ENCODE measurements around the gene LRRC18.

The LRRC18 gene

DNA sequence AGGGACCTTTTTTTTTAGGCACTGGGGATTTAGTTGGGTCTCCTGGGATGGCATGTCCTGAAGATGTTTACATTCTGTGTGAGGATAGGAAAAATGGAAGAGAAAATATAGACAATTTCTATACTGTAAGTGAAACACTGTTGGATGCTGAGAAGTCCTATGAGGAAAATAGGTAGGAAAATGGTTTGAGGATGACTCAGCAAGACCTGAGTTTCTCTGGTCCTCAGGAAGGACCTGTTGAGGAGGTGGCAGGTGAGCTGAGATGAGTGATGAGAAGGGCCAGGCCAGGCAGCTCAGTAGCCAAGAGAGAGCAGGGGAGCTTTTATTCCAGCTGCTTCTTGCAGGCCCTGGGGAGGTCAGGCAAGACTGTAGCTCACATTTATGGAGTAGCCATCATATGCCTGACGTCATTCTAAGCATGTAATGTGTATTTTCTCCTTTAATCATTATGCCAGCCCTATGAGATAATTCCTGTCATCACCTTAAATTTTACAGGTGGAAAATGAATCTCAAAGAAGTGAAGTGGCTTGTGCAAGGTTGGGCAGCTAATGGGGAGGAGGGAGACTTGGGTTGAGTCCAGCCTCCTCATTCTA is 19.1 kb upstream of the LRRC18 start:
- FAIRE-seq (no peak), DNase-seq (ENCODE audit: insufficient read length, low spot score) (no peak)
- TF ChIP-seq, protein P1, sequence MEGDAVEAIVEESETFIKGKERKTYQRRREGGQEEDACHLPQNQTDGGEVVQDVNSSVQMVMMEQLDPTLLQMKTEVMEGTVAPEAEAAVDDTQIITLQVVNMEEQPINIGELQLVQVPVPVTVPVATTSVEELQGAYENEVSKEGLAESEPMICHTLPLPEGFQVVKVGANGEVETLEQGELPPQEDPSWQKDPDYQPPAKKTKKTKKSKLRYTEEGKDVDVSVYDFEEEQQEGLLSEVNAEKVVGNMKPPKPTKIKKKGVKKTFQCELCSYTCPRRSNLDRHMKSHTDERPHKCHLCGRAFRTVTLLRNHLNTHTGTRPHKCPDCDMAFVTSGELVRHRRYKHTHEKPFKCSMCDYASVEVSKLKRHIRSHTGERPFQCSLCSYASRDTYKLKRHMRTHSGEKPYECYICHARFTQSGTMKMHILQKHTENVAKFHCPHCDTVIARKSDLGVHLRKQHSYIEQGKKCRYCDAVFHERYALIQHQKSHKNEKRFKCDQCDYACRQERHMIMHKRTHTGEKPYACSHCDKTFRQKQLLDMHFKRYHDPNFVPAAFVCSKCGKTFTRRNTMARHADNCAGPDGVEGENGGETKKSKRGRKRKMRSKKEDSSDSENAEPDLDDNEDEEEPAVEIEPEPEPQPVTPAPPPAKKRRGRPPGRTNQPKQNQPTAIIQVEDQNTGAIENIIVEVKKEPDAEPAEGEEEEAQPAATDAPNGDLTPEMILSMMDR (IDR thresholded peaks at IDR 0.05; ENCODE audit: insufficient read depth, missing control alignments), result no peak

DNA sequence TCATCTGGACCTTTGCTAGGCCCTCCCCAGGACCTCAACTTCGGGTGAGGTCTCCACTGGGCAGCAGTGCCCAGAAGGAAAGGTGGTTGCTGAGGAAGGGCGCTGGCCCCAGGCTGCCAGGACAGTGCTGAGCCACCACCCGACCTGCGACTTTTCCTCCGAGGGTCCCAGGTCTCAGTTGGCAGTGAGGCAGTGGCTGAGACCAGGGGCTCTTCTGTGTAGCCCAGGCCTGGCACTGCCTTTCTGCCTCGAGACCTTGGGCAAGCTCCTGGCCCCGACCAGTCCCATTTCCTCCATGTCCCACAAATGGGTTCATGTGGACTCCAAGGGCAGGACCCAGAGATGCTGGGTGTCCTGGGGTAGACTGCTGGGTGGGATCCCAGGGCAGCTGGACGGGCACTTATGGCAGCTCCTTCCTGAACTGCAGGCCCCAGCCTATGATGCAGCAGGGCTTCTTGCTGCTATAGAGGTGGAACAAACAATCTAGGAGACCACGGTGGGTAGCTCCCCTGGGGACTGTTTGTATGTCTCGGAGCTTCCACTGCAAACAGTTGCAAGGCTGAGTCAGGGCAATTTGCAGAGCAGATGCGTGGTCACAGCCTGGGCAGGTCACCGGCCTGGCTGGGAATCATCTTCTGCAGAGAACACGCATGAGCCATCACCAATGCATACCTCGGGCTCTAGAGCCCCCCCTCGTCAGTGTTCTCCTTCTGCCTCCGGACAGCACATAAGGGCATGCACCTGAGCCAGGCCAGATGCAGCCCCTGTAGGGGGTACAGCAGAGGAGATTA is 17.9 kb upstream of the LRRC18 start:
- no peak for FAIRE-seq
- TF ChIP-seq, protein P1 (IDR thresholded peaks at IDR 0.05; ENCODE audit: insufficient read depth, missing control alignments), result no peak
- no peak for DNase-seq (ENCODE audit: insufficient read length, low spot score)

DNA sequence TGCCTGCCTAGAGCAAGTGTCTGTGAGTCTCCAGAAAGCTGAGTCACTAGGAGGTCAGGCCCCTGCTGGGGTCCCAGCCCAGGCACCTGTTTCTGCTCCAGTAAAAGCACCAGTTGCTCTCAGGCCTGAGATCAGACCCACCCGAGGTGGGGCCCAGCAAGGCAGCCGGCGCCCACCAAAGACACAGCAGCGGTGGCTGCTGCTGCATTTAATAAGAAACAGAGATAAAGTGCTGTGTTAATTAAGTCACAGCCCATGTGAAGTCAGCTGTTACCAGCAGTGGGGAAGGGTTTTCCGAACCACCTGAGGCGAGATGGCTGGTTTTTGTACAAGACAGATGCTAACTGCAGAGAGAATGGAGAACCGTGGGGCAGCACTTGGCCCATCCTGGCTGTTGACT is 12.1 kb upstream of the LRRC18 start:
- TF ChIP-seq, protein P1 (IDR thresholded peaks at IDR 0.05; ENCODE audit: insufficient read depth, missing control alignments), result no peak
- FAIRE-seq, result no peak
- no peak for DNase-seq (ENCODE audit: insufficient read length, low spot score)

DNA sequence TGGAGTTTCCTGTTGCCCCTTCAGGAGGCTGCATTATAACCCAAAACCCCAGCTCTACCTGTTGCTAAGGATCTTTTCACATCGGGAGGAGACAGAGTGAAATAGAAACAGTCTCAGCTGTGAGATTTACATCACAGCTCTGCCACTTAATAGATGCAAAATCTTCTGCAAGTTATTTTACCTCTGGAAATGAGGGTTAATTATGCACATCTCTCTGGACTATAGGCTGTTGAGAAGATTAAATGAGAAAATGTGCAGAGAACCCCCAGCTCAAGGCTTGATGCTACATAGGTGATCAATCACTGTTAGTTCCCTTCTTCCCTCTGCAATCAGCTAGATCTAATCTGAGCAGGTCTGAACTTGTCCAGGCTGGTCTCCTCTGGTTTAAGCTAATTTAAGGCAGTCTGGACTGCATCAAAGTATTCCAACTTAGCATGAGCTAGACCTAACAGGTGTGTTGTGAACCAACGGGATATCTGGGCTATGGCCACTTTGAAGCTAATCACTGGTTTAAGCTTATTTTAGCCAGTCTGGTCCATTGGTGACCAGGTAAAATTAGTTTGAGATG is 8.9 kb upstream of the LRRC18 start:
- FAIRE-seq (no peak), DNase-seq (ENCODE audit: insufficient read length, low spot score) (no peak)
- TF ChIP-seq, protein P1 (IDR thresholded peaks at IDR 0.05; ENCODE audit: insufficient read depth, missing control alignments), result no peak

DNA sequence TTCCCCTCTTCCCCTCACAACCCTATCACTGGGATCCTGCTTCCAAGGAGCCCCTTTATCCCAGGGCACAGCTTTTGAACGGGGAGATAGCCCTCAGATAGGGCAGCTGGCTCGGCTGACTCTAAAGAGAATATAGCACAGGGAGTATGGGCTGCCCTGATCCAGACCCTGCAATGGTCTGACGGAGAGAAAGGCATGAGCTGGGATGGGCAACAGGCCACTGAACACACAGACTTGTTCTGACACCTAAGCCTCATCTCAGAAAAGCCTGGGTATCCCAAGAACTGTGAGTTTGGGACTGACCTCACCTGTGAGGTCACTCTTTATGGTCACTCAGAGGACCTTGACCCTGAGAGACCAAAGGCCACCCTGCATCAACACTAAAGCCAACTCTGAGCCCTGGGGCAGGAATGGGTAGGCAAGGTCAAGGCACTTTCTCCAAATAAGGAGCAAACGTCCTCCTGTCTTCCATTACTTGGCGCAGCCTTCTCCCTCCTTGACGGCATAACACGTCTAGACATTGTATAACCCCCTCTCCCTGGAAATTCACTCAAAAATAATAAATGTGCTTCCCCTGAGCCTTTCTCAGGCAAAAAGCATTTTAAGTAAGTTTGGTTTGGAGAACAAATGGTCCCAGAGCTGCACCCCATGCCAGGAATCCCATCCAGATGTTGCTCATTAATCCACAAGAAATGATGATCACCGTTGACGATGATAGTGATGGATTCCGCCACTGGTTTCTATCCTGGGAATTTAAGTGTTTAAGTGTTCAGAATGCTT is 8.2 kb upstream of the LRRC18 start:
- FAIRE-seq (no peak), DNase-seq (ENCODE audit: insufficient read length, low spot score) (no peak)
- TF ChIP-seq, protein P1 (IDR thresholded peaks at IDR 0.05; ENCODE audit: insufficient read depth, missing control alignments), result no peak

DNA sequence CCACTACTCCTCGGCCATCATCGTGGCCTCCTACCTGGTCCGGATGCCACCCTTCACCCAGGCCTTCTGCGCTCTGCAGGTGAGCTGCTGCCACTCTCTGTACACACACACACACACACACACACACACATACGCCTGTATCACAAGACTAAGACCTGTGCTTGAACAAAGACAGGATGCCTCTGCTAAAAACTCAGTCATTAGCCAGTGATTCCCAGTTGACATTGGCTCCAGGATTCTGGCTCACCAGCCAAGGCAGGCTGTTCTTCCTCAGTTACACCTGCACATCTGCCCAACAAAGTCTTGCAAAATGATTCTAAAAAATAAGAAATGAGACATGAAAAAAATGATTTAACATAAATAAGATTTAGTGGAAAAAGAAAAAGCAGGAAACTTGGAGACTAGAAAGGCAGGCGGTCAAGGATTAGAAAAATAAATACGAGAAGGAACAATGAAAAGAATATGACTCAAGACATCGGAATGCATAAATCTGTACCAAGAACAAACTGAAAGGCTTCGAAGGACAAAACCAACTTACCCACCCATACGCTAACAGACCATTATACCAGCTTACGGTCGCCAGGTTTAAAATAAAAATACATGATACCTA is 7.4 kb upstream of the LRRC18 start:
- TF ChIP-seq, protein P1 (IDR thresholded peaks at IDR 0.05; ENCODE audit: insufficient read depth, missing control alignments), result no peak
- FAIRE-seq, result no peak

More for the DNA sequence above, 7.4 kb upstream of the LRRC18 start:
- DNase-seq (ENCODE audit: insufficient read length, low spot score), result no peak

Measured in D721Med (cell line).